ENCODE results near the gene BFSP1.
A peak's percentile ranks its signal among the peaks of the same experiment; 100 is the strongest.

Gene BFSP1

DNA sequence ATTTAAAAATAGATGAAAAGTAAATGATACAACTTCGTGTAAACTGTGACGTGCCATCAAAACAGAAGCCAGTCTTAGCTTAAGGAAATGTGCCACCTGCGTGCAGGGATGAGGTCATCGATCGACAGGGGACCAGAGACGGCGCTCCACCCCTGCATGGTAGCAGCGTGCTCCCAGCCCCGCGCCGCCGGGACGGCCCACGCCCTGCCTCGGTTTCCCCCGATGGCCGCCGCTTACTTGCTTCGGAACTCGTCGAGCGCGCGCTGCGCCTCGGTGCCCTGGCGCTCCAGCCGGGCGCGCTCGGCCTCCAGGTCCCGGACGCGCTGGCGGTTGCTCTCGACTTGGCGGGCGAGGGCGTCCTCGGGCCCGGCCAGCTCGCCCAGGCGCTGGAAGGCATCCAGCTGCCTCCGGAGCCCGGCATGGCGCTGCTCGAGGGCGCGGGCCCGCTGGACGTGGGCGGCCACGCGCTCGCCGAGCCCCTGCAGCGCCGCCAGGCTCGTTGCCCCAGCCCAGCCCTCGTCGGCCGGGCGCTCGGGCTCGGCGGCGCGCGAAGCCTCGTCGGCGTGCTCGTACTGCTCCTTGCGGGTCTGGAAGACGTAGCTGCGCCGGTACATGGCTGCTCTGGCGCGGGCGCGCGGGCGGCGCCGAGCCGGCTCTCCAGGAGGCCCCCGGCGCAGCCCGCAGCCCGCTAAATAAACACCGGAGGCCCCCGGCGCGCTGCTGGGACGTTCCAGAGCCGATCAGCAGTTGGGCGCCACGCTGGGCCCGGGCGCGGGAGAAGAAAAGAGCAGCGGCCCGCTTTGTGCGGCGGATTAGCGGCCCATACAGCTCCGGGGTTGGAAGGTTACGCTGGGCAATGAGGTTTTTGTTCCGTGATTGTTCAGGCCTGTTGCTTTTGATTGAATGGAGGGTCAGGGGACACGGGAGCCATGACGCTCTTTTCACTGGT, at the start of gene BFSP1:
BFSP1 (minus strand) TSS at position 664 of the 949 bp plus-strand sequence; CDS start at position 614, 50 bp downstream.
- DNase-seq (ENCODE audit: low read depth): peak; percentile 33

GRCh38 chr20:17580895-17581294, 49.7 kb upstream of the BFSP1 start:
- DNase-seq (ENCODE audit: low read depth): no peak

- DNase-seq (ENCODE audit: low read depth): no peak
Measured at GRCh38 chr20:17579369-17580039, 48.3 kb upstream of the BFSP1 start.

GRCh38 chr20:17576215-17576614, 45.0 kb upstream of the BFSP1 start:
- no peak for DNase-seq (ENCODE audit: low read depth)

- DNase-seq (ENCODE audit: low read depth): no peak
Measured at GRCh38 chr20:17573463-17573862, 42.3 kb upstream of the BFSP1 start.

GRCh38 chr20:17572034-17572638, 41.0 kb upstream of the BFSP1 start:
- no peak for DNase-seq (ENCODE audit: low read depth)

GRCh38 chr20:17571153-17571527, 40.0 kb upstream of the BFSP1 start:
- DNase-seq (ENCODE audit: low read depth): no peak

DNA sequence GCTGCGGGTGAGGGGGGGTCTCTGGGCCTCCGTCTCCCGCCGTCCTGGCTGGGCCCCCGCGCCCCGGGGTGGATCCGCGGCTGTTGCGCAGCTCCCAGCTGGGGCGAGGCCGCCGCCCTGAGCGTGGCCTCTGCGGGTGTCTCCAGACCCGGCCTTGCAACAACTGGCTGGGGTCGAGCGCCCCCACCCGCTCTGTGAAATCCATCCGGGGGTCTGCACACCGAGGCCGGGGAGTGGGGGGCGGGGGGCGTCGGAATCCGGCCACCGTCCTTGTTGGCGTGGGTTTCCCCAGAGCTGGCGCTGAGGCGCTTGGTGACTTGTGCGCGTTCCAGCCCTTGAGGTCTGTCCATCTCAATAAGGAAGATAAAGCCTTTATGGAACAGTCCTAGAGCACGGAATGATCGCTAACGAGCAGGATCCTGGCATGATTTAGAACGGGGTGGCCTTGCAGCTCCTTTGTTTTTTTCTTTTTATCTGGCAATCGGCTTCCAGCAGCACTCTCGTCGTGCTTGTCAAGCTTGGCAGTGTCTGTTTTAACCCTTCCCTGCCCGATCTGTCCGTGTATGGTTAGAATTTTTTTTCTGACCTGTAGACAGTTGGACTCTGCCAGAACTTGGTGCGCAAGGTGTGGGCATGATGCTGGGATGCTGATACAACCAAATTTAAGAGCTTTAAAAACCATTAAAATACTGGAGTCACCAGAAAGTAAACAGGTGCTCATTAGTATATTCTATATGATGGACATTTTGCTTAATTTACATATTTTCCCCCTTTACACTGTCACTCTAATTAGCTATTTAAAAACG, 39.4 kb upstream of the BFSP1 start:
- peak; percentile 17 for DNase-seq (ENCODE audit: low read depth)

- DNase-seq (ENCODE audit: low read depth): peak; percentile 86
Measured at GRCh38 chr20:17569616-17570346, 38.6 kb upstream of the BFSP1 start, which contains the start of gene DSTN. Gene DSTN, plus strand, starts transcription at chr20:17570075. Its CDS starts 134 bp downstream, at chr20:17570209.

GRCh38 chr20:17568972-17569521, 37.9 kb upstream of the BFSP1 start:
- peak; percentile 97 for DNase-seq (ENCODE audit: low read depth)

- DNase-seq (ENCODE audit: low read depth): no peak
Measured at GRCh38 chr20:17568045-17568788, 37.0 kb upstream of the BFSP1 start.

DNA sequence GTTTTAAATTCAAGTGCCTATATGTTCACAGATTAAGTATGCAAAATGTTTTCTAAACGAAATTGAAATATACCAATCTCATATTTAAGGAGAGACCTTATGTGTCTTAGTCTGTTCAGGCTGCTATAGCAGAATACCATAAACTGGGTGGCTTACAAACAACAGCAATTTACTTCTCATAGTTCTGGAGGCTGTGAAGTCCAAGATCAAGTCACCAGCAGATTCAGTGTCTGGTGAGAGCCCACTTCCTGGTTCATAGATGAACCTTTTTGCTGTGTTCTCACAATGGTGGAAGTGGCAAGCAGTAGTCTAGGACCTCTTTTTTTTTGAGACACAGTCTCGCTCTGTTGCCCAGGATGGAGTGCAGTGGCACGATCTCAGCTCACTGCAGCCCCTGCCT, 35.2 kb upstream of the BFSP1 start:
- no peak for DNase-seq (ENCODE audit: low read depth)

- DNase-seq (ENCODE audit: low read depth): no peak
Measured at GRCh38 chr20:17565169-17565845, 34.1 kb upstream of the BFSP1 start.

DNA sequence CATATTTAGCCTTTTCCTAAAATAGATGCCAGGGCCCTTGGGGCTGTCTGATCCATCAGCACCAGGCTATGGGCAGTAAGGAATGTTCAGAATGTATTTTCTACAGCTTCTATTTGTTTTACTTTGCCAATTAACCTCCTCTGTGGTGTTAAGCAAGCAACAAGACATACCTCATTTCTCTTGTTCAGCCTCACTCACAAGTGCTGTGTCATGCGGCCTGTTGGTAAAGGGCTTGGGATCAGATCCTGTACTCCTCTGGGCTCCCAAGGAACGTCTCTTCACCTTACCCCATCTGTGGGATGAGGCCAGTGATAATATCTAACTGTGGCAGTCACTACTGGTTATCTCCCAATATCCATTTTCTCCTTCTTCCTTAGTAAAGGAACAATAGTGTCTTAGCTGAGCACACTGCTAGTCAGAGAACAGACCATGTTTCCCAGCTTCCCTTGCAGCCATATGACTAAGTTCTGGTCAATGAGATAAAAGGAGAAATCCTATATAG, 31.7 kb upstream of the BFSP1 start:
- peak; percentile 64 for DNase-seq (ENCODE audit: low read depth)

GRCh38 chr20:17560344-17561074, 29.3 kb upstream of the BFSP1 start:
- DNase-seq (ENCODE audit: low read depth): no peak

GRCh38 chr20:17559338-17559737, 28.2 kb upstream of the BFSP1 start:
- DNase-seq (ENCODE audit: low read depth): no peak

GRCh38 chr20:17558941-17559304, 27.7 kb upstream of the BFSP1 start:
- DNase-seq (ENCODE audit: low read depth): no peak

DNA sequence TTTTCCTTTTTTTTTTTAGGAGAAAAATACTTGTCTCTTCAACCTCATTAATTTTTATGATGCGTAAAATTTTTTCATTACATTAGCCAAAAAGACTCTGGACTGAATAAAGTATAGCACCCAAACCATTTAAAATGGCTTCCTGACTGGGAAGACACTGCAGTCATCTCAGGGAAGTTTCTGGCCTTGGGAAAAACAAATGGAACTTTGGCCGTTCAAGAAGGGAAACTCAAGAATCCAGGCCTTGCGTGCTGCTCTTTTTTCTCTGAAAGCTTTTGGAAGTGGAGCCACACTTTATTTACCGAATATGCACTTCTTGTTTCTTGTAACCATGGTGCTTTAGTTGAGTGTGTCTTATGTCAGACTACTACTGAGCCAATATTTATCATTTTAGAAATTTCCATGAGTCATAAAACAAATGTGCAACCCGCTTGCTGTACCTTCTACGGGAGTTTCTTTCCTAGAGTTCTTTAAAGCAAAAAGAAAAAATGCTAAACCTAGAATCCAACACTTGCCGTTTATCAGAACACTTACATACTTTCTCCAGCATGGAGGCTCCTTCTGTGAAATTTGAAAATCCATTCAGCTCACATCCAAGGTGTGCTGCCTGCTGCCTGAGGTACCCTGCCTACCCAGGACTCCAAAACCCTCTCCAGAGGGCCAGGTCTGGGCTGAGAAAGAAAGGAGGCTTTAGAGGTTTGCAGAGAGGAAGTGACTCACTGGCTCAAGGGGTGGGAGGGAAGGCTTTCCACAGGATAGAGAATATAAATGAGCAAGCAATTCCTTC, 27.2 kb upstream of the BFSP1 start:
- DNase-seq (ENCODE audit: low read depth): peak; percentile 94

Measured in stromal cell of bone marrow (primary cell).